PC-3 (cell line): ENCODE results near the gene HLTF. TPM values are rescaled to one million over a fixed set of nuclear protein-coding genes. Genes with fewer than 3 reads are reported as not detected.

ENCODE experiments used
- ATAC-seq: fragments of 200-7000 bp; cut with Tn5 transposase; 2 replicates; pipeline ENCODE4 v1.9.1; 2020; ENCODE audit warnings: mild to moderate bottlenecking, moderate library complexity
- BruUV-seq: library from RNA; stranded (reverse); fragments of 400-500 nt; replicated peaks from 2 replicates; lab custom pipeline; 2021; lab: Mats Ljungman, UMichigan
- CTCF ChIA-PET: fragments of 300-600 bp; sonication (Branson Sonifier 250); formaldehyde crosslinking; loops from one replicate; lab custom pipeline; 2022; ENCODE audit warnings: antibody characterized with exemption; lab: Charles Lee
- POLR2A ChIA-PET: fragments of 300-600 bp; sonication (Branson Sonifier 250); formaldehyde crosslinking; loops from one replicate; lab custom pipeline; 2022; ENCODE audit warnings: antibody characterized with exemption; ENCODE audit not compliant: unreplicated experiment; lab: Charles Lee
- DNase-seq: peaks from one replicate; pipeline ENCODE4 v3.0.0-alpha.2; 2015
- H2AFZ ChIP-seq: fragments of 300-600 bp; sonication (generic); 2 replicates; pipeline ENCODE4 v1.6.0; 2016; ENCODE audit warnings: antibody characterized with exemption, low read length
- H3F3A ChIP-seq: fragments of 300-600 bp; sonication (generic); one replicate; pipeline ENCODE4 v1.6.0; 2017; ENCODE audit warnings: antibody characterized with exemption, low read length, control low read depth, mild to moderate bottlenecking; ENCODE audit not compliant: unreplicated experiment
- H3K27ac ChIP-seq: fragments of 300-600 bp; sonication (generic); 2 replicates; pipeline ENCODE4 v1.5.1; 2016; ENCODE audit warnings: mild to moderate bottlenecking, low read length
- H3K27me3 ChIP-seq: fragments of 300-600 bp; sonication (generic); 2 replicates; pipeline ENCODE4 v1.6.1; 2016; ENCODE audit warnings: low read length, mixed read lengths
- H3K36me3 ChIP-seq: fragments of 300-600 bp; sonication (generic); 2 replicates; pipeline ENCODE4 v1.6.1; 2016; ENCODE audit warnings: low read depth, mixed run types, low read length, mixed read lengths
- H3K4me1 ChIP-seq: fragments of 300-600 bp; sonication (generic); 2 replicates; pipeline ENCODE4 v1.5.1; 2016; ENCODE audit warnings: low read length; ENCODE audit not compliant: insufficient read depth
- H3K4me2 ChIP-seq: fragments of 300-600 bp; sonication (generic); 2 replicates; pipeline ENCODE4 v1.6.0; 2016; ENCODE audit warnings: low read length
- H3K4me3 ChIP-seq: fragments of 300-600 bp; sonication (generic); 2 replicates; pipeline ENCODE4 v1.5.1; 2016; ENCODE audit warnings: mild to moderate bottlenecking, low read length, mixed read lengths
- H3K79me2 ChIP-seq: fragments of 300-600 bp; sonication (generic); 2 replicates; pipeline ENCODE4 v1.6.1; 2017; ENCODE audit warnings: low read length, mixed read lengths
- H3K9ac ChIP-seq: fragments of 300-600 bp; sonication (generic); 2 replicates; pipeline ENCODE4 v1.6.0; 2016; ENCODE audit warnings: mild to moderate bottlenecking, low read length
- H3K9me2 ChIP-seq: fragments of 300-600 bp; sonication (generic); replicated peaks from 2 replicates; pipeline ENCODE4 v1.6.1; 2016; ENCODE audit warnings: mixed run types, low read length, mixed read lengths
- H3K9me3 ChIP-seq: fragments of 300-600 bp; sonication (generic); 2 replicates; pipeline ENCODE4 v1.6.1; 2016; ENCODE audit warnings: low read length, mixed read lengths
- H4K20me1 ChIP-seq: fragments of 300-600 bp; sonication (generic); 2 replicates; pipeline ENCODE4 v1.6.1; 2016; ENCODE audit warnings: low read length, mixed read lengths
- CTCF ChIP-seq: fragments of 300-600 bp; sonication (generic); conservative IDR thresholded peaks from 2 replicates; pipeline ENCODE4 v1.5.1; 2017; ENCODE audit warnings: antibody characterized with exemption, low read depth, mild to moderate bottlenecking, low read length
- EZH2 ChIP-seq: fragments of 300-600 bp; sonication (generic); IDR thresholded peaks from one replicate; pipeline ENCODE4 v1.6.1; 2017; ENCODE audit warnings: antibody characterized with exemption, mild to moderate bottlenecking, low read length; ENCODE audit not compliant: unreplicated experiment
- EZH2phosphoT487 ChIP-seq: fragments of 300-600 bp; sonication (generic); IDR thresholded peaks from 2 replicates; pipeline ENCODE4 v1.6.1; 2018; ENCODE audit warnings: mild to moderate bottlenecking, antibody characterized with exemption, low read length, borderline replicate concordance
- intact Hi-C: fragments of 100-400 bp; cut with micrococcal nuclease; formaldehyde crosslinking; loops from 2 replicates; pipeline ENCODE4 v1.9.0; 2023
- total RNA-seq: library from RNA; depleted of rRNA; stranded (reverse); fragments of >200 nt; gene quantifications from 2 replicates; pipeline ENCODE4 v1.2.3, GENCODE V29; 2014

Gene HLTF
- total RNA-seq, 1 experiment from 2014 or later, result 43.3 TPM

DNA sequence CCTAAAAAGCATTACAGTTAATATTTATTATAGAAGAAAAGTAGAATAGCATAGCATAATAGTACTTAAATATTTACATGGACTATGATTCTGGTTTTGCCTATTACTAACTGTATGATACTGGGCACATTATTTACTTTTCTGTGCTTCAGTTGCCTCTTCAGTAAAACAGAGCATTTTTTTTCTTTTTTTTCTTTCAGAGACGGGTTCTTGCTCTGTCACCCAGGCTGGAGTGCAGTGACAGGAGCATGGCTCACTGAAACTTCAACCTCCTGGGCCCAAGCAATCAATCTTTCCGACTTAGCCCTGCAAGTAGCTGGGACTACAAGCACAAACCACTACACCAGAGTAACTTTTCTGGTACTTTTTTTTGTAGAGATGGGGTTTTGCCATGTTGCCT lies 48.0 kb downstream of the HLTF start:
- Histone ChIP-seq H3K79me2 (no peaks in the 10 kb centered on the region), H3K4me1 (peaks cover 14% of the 10 kb centered on the region), H3K9me2 (no peaks in the 10 kb centered on the region), H3K27me3 (no peaks in the 10 kb centered on the region), H2AFZ (no peak overlapping the region), H3K36me3 (peaks cover 36% of the 10 kb centered on the region; the same call in 1 of the 2 replicates), H3K4me2 (no peak overlapping the region), H3K4me3 (no peak overlapping the region), H4K20me1 (no peaks in the 10 kb centered on the region), H3K27ac (no peak overlapping the region), H3K9me3 (no peaks in the 10 kb centered on the region), H3K9ac (no peak overlapping the region), H3F3A (peaks cover 2% of the 10 kb centered on the region)
- BruUV-seq, result no TSS peak
- ChIA-PET POLR2A (no interaction called here), CTCF (no interaction called here)
- ATAC-seq (no peak), DNase-seq (no peak)
- intact Hi-C loops, result no loop called here
- TF ChIP-seq CTCF (no peak), EZH2 (no peak), EZH2phosphoT487 (no peak)

GRCh38 chr3:149037684-149038083 lies 48.6 kb downstream of the HLTF start:
- Histone ChIP-seq H3K4me1 (peaks cover 8% of the 10 kb centered on the region), H2AFZ (no peak overlapping the region), H3K27me3 (no peaks in the 10 kb centered on the region), H3K36me3 (peaks cover 38% of the 10 kb centered on the region; the same call in 1 of the 2 replicates), H4K20me1 (no peaks in the 10 kb centered on the region), H3K27ac (no peak overlapping the region), H3K9me2 (no peaks in the 10 kb centered on the region), H3F3A (no peaks in the 10 kb centered on the region), H3K4me2 (no peak overlapping the region), H3K79me2 (no peaks in the 10 kb centered on the region), H3K9ac (no peak overlapping the region), H3K9me3 (no peaks in the 10 kb centered on the region), H3K4me3 (no peak overlapping the region)
- no peak for ATAC-seq
- TF ChIP-seq EZH2phosphoT487 (no peak), CTCF (no peak), EZH2 (no peak)
- DNase-seq, result no peak
- ChIA-PET POLR2A (no interaction called here), CTCF (no interaction called here)
- intact Hi-C loops, result no loop called here
- BruUV-seq, result no TSS peak

DNA sequence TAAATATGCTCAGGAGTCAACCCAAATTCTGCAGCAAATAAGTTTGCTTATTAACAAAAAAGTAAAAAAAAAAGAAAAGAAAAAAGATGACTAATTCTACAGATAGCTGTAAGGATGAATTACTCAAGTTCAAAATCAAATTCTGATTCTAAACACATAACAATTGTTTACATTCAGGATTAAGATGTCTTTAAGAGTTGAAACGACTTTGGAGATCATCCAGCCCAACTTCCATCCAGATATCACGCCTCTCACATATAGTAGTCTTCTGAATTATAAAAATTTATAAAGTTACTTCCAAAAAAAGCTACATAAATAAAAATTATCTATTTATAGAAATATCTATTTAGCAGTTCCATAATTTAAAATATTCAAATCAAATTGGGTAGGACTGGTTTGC lies 55.2 kb downstream of the HLTF start:
- Histone ChIP-seq H3K79me2 (no peaks in the 10 kb centered on the region), H3F3A (no peaks in the 10 kb centered on the region), H3K27ac (no peak overlapping the region), H3K4me2 (no peak overlapping the region), H3K9me2 (no peaks in the 10 kb centered on the region), H3K9me3 (no peaks in the 10 kb centered on the region), H3K4me1 (no peaks in the 10 kb centered on the region), H3K27me3 (no peaks in the 10 kb centered on the region), H4K20me1 (no peaks in the 10 kb centered on the region), H3K9ac (no peak overlapping the region), H2AFZ (no peak overlapping the region), H3K4me3 (no peak overlapping the region), H3K36me3 (peaks cover 34% of the 10 kb centered on the region)
- no peak for DNase-seq
- POLR2A ChIA-PET, result no interaction called here
- no peak for ATAC-seq
- TF ChIP-seq EZH2, result no peak
- no peak for TF ChIP-seq EZH2phosphoT487
- no peak for TF ChIP-seq CTCF
- intact Hi-C loops, result no loop called here
- CTCF ChIA-PET, result no interaction called here
- BruUV-seq, result no TSS peak
